ENCODE results near the gene MEF2D. TPM values are rescaled to one million over a fixed set of nuclear protein-coding genes. Genes with fewer than 3 reads are reported as not detected.

The MEF2D gene
- total RNA-seq, 2 experiments from 2014 or later: 28.8 to 32.8 TPM

- no peak overlapping the region for H3K27ac Mint-ChIP-seq
These were observed 75.7 kb downstream of the MEF2D start for GRCh38 chr1:156424806-156425432.

GRCh38 chr1:156423422-156424352, 76.9 kb downstream of the MEF2D start:
- no peak overlapping the region for H3K4me3 Mint-ChIP-seq
- intact Hi-C loops (cut with micrococcal nuclease): no loop called here
- H3K9me3 Mint-ChIP-seq: no peaks in the 10 kb centered on the region
- DNase-seq: no peak
- H3K4me1 Mint-ChIP-seq (ENCODE audit: low read depth): peaks cover 19% of the 10 kb centered on the region
- H3K27me3 Mint-ChIP-seq (ENCODE audit: low read depth): peaks cover 84% of the 10 kb centered on the region
- no peaks in the 10 kb centered on the region for H3K36me3 Mint-ChIP-seq (ENCODE audit: low read depth)
- no peak overlapping the region for H3K27ac Mint-ChIP-seq
- CTCF ChIA-PET: interaction anchor here (0.7 to 16.7 kb wide), 6 partner anchors 9 to 282 kb away, joined by 3 to 111 read pairs (median 4); no protein-coding TSS in a partner anchor

More at GRCh38 chr1:156424806-156425432, 75.7 kb downstream of the MEF2D start:
- no peak overlapping the region for H3K4me3 Mint-ChIP-seq
- CTCF ChIA-PET: interaction anchor here (0.6 to 16.7 kb wide), 4 partner anchors 21 to 1015 kb away, joined by 3 to 111 read pairs (median 8); no protein-coding TSS in a partner anchor
- DNase-seq: no peak
- intact Hi-C loops (cut with micrococcal nuclease): no loop called here
- H3K4me1 Mint-ChIP-seq (ENCODE audit: low read depth): peaks cover 15% of the 10 kb centered on the region
- no peaks in the 10 kb centered on the region for H3K9me3 Mint-ChIP-seq
- H3K36me3 Mint-ChIP-seq (ENCODE audit: low read depth): no peaks in the 10 kb centered on the region
- H3K27me3 Mint-ChIP-seq (ENCODE audit: low read depth): peaks cover 84% of the 10 kb centered on the region

GRCh38 chr1:156422602-156423091, 77.9 kb downstream of the MEF2D start:
- Mint-ChIP-seq H3K36me3 (ENCODE audit: low read depth) (no peaks in the 10 kb centered on the region), H3K4me1 (ENCODE audit: low read depth) (peaks cover 19% of the 10 kb centered on the region), H3K27me3 (ENCODE audit: low read depth) (peaks cover 83% of the 10 kb centered on the region), H3K9me3 (no peaks in the 10 kb centered on the region), H3K4me3 (no peak overlapping the region), H3K27ac (no peak overlapping the region)
- CTCF ChIA-PET: interaction anchor here (3.6 to 16.7 kb wide), 2 partner anchors 23 to 38 kb away, joined by 11 to 111 read pairs; no protein-coding TSS in a partner anchor
- DNase-seq: no peak
- intact Hi-C loops (cut with micrococcal nuclease): no loop called here

- intact Hi-C loops (cut with micrococcal nuclease): loop anchor here (1.0 kb wide), 1 partner anchor 10 kb away; no protein-coding TSS in a partner anchor
- Mint-ChIP-seq H3K27ac (no peak overlapping the region), H3K4me3 (peak overlapping the region; percentile 8), H3K36me3 (ENCODE audit: low read depth) (no peaks in the 10 kb centered on the region), H3K4me1 (ENCODE audit: low read depth) (peaks cover 19% of the 10 kb centered on the region), H3K9me3 (no peaks in the 10 kb centered on the region), H3K27me3 (ENCODE audit: low read depth) (peaks cover 82% of the 10 kb centered on the region)
- CTCF ChIA-PET: interaction anchor here (3.6 to 16.7 kb wide), 2 partner anchors 24 to 37 kb away, joined by 11 to 111 read pairs; no protein-coding TSS in a partner anchor
- no peak for DNase-seq
These were observed 78.5 kb downstream of the MEF2D start for GRCh38 chr1:156421939-156422601.

GRCh38 chr1:156421062-156421938, 79.3 kb downstream of the MEF2D start:
- Mint-ChIP-seq H3K4me3 (peak overlapping the region; percentile 70), H3K27me3 (ENCODE audit: low read depth) (peaks cover 80% of the 10 kb centered on the region), H3K9me3 (no peaks in the 10 kb centered on the region), H3K36me3 (ENCODE audit: low read depth) (no peaks in the 10 kb centered on the region), H3K4me1 (ENCODE audit: low read depth) (peaks cover 19% of the 10 kb centered on the region), H3K27ac (no peak overlapping the region)
- DNase-seq: peak; percentile 86
- CTCF ChIA-PET: interaction anchor here (3.6 to 16.7 kb wide), 2 partner anchors 25 to 36 kb away, joined by 11 to 111 read pairs; no protein-coding TSS in a partner anchor
- intact Hi-C loops (cut with micrococcal nuclease): loop anchor here (1.0 kb wide), 1 partner anchor 11 kb away; no protein-coding TSS in a partner anchor

GRCh38 chr1:156420205-156421061, 80.1 kb downstream of the MEF2D start:
- Mint-ChIP-seq H3K4me1 (ENCODE audit: low read depth) (peaks cover 19% of the 10 kb centered on the region), H3K36me3 (ENCODE audit: low read depth) (no peaks in the 10 kb centered on the region), H3K9me3 (no peaks in the 10 kb centered on the region), H3K4me3 (peak overlapping the region; percentile 70), H3K27ac (no peak overlapping the region), H3K27me3 (ENCODE audit: low read depth) (peaks cover 79% of the 10 kb centered on the region)
- intact Hi-C loops (cut with micrococcal nuclease): loop anchor here (1.0 kb wide), 1 partner anchor 12 kb away; no protein-coding TSS in a partner anchor
- DNase-seq: peak; percentile 22
- CTCF ChIA-PET: interaction anchor here (0.6 to 2.3 kb wide), 7 partner anchors 10 to 84 kb away, joined by 3 to 25 read pairs (median 4); no protein-coding TSS in a partner anchor

GRCh38 chr1:156419854-156420204, 80.7 kb downstream of the MEF2D start:
- Mint-ChIP-seq H3K27me3 (ENCODE audit: low read depth) (peaks cover 82% of the 10 kb centered on the region), H3K36me3 (ENCODE audit: low read depth) (no peaks in the 10 kb centered on the region), H3K4me3 (peak overlapping the region; percentile 70), H3K9me3 (no peaks in the 10 kb centered on the region), H3K4me1 (ENCODE audit: low read depth) (peaks cover 19% of the 10 kb centered on the region), H3K27ac (no peak overlapping the region)
- no peak for DNase-seq
- intact Hi-C loops (cut with micrococcal nuclease): loop anchor here (2.0 kb wide), 1 partner anchor 35 kb away; no protein-coding TSS in a partner anchor
- CTCF ChIA-PET: interaction anchor here (0.5 to 2.3 kb wide), 8 partner anchors 10 to 85 kb away, joined by 3 to 25 read pairs (median 4); no protein-coding TSS in a partner anchor

GRCh38 chr1:156418416-156419070, 82.0 kb downstream of the MEF2D start:
- no peaks in the 10 kb centered on the region for H3K9me3 Mint-ChIP-seq
- intact Hi-C loops (cut with micrococcal nuclease): loop anchor here (2.0 kb wide), 1 partner anchor 34 kb away; no protein-coding TSS in a partner anchor
- H3K27me3 Mint-ChIP-seq (ENCODE audit: low read depth): peaks cover 78% of the 10 kb centered on the region
- H3K4me3 Mint-ChIP-seq: no peak overlapping the region
- DNase-seq: no peak
- H3K27ac Mint-ChIP-seq: no peak overlapping the region
- H3K4me1 Mint-ChIP-seq (ENCODE audit: low read depth): peaks cover 19% of the 10 kb centered on the region
- no peaks in the 10 kb centered on the region for H3K36me3 Mint-ChIP-seq (ENCODE audit: low read depth)
- CTCF ChIA-PET: interaction anchor here (0.8 to 2.3 kb wide), 4 partner anchors 16 to 271 kb away, joined by 4 to 25 read pairs (median 12); no protein-coding TSS in a partner anchor

GRCh38 chr1:156417401-156418020, 83.1 kb downstream of the MEF2D start:
- peaks cover 19% of the 10 kb centered on the region for H3K4me1 Mint-ChIP-seq (ENCODE audit: low read depth)
- no peak overlapping the region for H3K4me3 Mint-ChIP-seq
- DNase-seq: no peak
- H3K36me3 Mint-ChIP-seq (ENCODE audit: low read depth): no peaks in the 10 kb centered on the region
- intact Hi-C loops (cut with micrococcal nuclease): loop anchor here (2.0 kb wide), 1 partner anchor 33 kb away; no protein-coding TSS in a partner anchor
- H3K27ac Mint-ChIP-seq: peak overlapping the region; percentile 37
- H3K9me3 Mint-ChIP-seq: no peaks in the 10 kb centered on the region
- CTCF ChIA-PET: interaction anchor here (1.5 kb wide), 2 partner anchors 28 to 31 kb away, joined by 8 to 10 read pairs; no protein-coding TSS in a partner anchor
- H3K27me3 Mint-ChIP-seq (ENCODE audit: low read depth): peaks cover 68% of the 10 kb centered on the region

Data from activated naive CD4-positive, alpha-beta T cell treated with anti-CD3 and anti-CD28 coated beads for 36 hours (primary cell).